A549 treated with Mapracorat at 1 μM for 4 hours (cell line): ENCODE results near the gene EIF2B4. TPM values are rescaled to one million over a fixed set of nuclear protein-coding genes. Genes with fewer than 3 reads are reported as not detected.

Source experiments
- total RNA-seq: library from RNA; stranded (reverse); fragments of 200-300 nt; extraction: Qiagen RNA extraction; gene quantifications from 5 replicates; pipeline ENCODE4 v1.2.3, GENCODE V29; 2022

Gene EIF2B4
- total RNA-seq, result 53.2 to 61.0 TPM (median 54.0 TPM) in 5 replicates

DNA sequence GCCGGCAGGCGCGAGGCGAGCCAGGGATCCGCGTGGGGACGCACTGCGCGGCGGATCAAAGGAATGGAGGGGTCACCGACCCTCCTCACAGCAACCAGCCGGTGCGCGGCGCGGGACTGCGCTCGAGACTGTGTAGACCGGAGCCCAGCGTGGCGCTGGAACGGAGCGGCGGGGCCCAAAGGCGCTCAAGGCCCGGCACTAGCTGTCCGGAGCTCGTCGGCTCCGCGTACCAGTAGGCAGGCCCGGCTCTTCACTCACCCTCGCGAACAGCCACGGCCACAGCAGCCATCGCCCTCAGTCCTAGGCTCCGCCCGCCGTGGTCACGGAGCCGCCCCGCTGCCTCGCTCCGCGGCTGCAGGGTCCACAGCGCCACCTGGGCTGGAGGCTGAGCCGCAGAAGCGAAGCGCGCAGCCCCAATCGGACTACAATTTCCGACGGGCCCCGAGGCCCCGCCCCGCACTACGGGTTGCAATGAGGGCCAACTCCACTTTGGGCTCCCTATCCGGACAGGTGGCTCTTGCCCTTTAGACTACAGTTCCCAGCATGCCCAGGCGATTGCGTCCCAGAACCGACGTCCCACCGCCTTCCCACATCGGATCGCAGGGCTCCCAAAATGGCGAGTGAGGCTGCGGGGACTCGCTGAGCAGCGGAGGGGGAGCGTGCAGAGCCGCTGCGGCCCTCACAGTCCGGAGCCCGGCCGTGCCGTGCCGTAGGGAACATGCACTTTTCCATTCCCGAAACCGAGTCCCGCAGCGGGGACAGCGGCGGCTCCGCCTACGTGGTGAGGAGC is at the start of gene EIF2B4, which contains the start of gene SNX17:
TSS of gene EIF2B4 (minus strand) at position 313 of the 790 bp plus-strand sequence. CDS start at position 289, 24 bp downstream.
TSS of gene SNX17 (plus strand) at position 591 of the 790 bp plus-strand sequence. CDS start at position 719, 128 bp downstream.

DNA sequence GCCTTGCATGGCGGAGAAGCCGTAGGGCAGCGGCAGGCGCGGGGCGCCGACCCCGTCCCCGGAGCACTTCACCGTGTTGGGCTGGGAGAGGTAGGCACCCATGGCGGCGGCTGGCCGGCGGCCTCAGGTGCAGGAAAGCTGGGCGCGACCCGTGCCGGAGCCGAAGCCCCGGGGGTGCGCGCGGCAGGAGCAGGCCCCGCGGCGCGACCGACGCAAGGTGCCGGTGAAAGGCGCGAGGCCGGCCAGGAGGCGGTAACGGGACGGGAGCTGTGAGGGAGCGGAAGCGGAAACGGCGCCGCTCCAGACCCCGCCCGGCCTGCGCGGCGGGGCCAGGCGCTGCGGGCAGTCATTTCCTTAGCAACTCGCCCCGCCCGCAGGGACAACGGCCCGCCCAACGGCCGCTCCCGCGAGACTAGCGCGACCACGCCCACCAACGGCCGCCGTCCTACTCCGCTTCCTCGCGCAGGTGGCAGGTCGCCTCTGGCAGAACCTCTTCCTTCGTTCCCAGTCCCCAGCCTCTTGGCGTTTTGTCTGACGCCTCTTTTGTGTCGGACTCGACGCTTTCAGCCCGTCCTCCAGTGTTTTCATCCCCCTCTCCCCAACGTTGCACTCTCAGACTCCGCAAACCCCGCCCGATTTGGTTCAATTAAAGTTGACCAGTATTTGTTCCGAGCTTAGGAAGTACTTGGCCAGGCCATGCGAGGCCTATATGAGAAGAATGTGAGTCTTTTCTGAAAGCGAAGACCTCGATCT is 39.4 kb upstream of the EIF2B4 start, which contains the start of gene PPM1G:
TSS of gene PPM1G (minus strand) at position 271 of the 753 bp plus-strand sequence. CDS start at position 102, 169 bp downstream.

DNA sequence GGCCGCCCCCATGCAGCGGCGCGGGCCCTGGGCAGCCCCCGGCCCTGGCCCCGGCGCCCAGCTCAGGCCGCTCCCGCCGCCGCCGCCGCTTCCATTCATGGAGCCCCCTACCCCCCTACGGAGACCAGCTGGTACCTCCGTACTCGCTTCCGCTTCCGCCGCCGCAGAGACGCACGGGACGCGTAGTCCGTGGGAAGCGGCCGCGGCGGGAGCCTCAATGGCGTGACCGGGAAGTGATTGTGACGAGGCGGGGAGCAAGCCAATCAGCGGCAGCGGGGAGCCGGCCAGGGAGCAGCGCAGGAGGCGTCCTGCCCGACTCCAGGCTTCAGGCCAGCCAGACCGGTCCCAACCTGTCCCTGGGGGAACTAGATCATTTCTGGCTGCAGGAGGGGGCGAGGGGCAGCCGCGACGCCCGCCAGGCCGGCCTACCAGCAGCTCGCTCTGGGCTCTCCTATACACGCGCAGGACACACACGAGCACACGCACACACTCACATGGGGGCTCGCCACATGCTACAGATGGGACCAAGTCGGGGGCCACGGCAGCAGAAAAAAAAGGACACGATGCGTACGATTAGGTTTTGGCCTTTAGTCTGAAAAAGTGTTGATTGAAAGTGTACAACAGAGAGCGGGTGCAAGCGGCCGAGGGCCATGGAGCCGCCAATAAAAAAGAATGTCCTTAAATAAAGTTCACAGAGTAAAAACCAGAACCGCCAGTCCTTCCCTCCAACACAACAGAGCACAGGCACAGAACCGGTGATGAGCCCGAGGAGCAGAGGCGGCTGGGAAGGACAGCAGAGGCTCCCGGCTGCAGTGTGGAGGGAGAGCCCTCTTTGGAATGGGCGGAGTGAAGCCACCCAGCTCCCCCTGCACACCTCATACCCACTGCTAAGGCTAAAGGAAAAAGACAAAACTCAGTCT is 10.7 kb upstream of the EIF2B4 start, which contains the start of gene ZNF513:
TSS of gene ZNF513 (minus strand) at position 109 of the 920 bp plus-strand sequence. CDS start 208 bp downstream, outside the sequence.

DNA sequence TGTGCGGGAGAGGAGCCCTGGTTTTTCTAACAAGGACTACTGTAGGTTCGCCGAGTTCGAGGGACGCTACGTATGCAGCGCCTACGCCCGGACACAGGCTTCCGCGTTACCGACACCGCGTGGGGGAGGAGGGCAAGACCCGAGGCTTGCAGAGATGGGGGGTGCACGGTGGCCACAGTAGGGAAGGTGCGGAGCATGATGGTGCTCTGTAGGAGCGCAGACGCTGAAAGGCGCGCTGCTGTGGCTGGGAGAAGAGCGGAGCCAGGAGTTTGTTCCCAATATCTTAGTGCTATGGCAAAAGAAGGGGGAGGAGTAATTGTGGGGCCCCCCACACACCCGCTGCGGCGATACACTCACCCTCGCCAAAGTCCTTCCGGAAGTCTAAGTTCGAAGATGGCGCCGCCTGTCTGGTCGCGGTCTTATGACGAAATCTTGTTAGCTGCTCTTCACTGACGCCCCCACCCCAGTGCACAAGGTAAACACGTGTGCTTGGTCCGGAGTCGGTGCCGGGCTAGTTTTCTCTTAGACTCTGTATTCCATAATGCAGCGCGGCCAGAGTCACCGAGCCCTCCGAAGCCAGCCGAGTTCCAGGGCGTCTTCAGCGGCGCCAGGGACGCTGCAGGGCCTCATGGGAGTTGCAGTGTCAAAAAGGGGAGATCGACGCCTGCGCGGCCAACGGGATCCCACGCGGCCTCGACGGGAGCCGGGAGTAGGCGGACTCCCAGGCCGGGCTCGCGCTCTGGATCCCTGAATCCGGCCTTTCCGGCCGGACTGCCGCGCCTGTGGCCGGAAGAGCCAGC is 13.6 kb downstream of the EIF2B4 start, which contains the start of gene GTF3C2:
TSS of gene GTF3C2 (minus strand) at position 383 of the 800 bp plus-strand sequence. CDS start 13,210 bp downstream, outside the sequence.

DNA sequence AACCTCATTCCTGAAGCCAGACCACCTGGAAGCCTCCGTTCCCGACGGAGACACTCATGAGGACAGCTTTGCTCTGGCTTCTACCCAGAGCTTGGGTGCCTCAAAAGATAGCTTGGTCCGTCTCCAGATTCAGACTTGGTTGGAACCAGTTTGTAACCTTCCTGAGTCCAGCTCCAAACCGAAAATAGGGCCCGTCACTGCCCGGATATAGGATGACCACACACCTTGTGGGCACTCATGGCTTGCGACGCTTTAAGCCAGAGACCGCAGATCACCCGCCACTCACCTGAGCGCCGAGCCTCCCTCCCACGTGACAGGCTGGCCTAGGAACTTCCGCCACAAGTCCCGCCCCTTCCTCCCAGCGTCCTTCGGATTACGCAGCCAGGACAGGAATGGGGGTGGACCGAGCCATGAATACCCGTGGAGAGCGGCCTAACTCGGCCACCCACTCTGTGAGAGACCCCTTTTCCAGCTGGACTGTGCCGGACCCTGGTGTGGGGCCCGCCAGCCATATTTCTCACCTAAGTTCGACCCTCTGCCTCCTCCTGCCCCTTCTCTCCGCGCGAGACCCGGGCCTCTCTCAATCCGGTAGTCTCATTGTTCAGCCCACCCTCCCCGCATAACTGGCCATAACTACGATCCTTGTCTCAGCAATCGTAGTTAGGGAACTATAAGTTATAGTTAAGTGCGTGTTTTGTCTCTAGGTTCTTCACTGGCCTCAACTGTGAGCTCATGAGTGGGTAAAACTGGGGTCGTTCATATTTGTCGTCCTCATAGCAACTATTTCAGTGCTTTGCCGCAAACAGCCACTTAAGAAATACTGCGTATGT is 47.2 kb downstream of the EIF2B4 start, which contains the start of gene MPV17:
TSS of gene MPV17 (minus strand) at position 332 of the 830 bp plus-strand sequence. CDS start 580 bp downstream, outside the sequence.

Other genes with a start within 250 kb of the EIF2B4 start
- 0.77 to 2.1 TPM (median 1.5 TPM) in 5 replicates for gene ABHD1, start 246.5 kb downstream of the EIF2B4 start, total RNA-seq
- gene PREB, start 235.7 kb downstream of the EIF2B4 start, total RNA-seq, result 44.7 to 60.1 TPM (median 58.3 TPM) in 5 replicates
- gene PRR30, start 230.9 kb downstream of the EIF2B4 start, total RNA-seq, result not detected in 5 replicates
- not detected in 5 replicates for gene TCF23, start 221.3 kb downstream of the EIF2B4 start, total RNA-seq
- 206 to 230 TPM (median 222 TPM) in 5 replicates for gene ATRAID, start 158.3 kb downstream of the EIF2B4 start, total RNA-seq
- gene SLC5A6, start 158.1 kb downstream of the EIF2B4 start, total RNA-seq, result 61.6 to 71.0 TPM (median 63.7 TPM) in 5 replicates
- gene CAD, start 153.0 kb downstream of the EIF2B4 start, total RNA-seq, result 51.1 to 65.2 TPM (median 61.1 TPM) in 5 replicates
- 2.1 to 4.0 TPM (median 3.3 TPM) in 5 replicates for gene SLC30A3, start 107.3 kb downstream of the EIF2B4 start, total RNA-seq
- gene DNAJC5G, start 94.9 kb downstream of the EIF2B4 start, total RNA-seq, result not detected in 5 replicates
- gene TRIM54, start 87.9 kb downstream of the EIF2B4 start, total RNA-seq, result 0.70 to 1.3 TPM (median 0.91 TPM) in 5 replicates
- gene UCN, start 61.9 kb downstream of the EIF2B4 start, total RNA-seq, result 0.30 to 2.8 TPM (median 1.4 TPM) in 5 replicates
- 76.5 to 95.8 TPM (median 85.5 TPM) in 5 replicates for gene MPV17, start 47.2 kb downstream of the EIF2B4 start, total RNA-seq
- 55.1 to 62.9 TPM (median 59.6 TPM) in 5 replicates for gene GTF3C2, start 13.6 kb downstream of the EIF2B4 start, total RNA-seq
- gene SNX17, start 278 bp upstream of the EIF2B4 start, total RNA-seq, result 134 to 145 TPM (median 142 TPM) in 5 replicates
- 9.7 to 14.7 TPM (median 13.5 TPM) in 5 replicates for gene ZNF513, start 10.4 kb upstream of the EIF2B4 start, total RNA-seq
- gene PPM1G, start 39.3 kb upstream of the EIF2B4 start, total RNA-seq, result 153 to 166 TPM (median 156 TPM) in 5 replicates
- gene NRBP1, start 58.3 kb upstream of the EIF2B4 start, total RNA-seq, result 123 to 138 TPM (median 130 TPM) in 5 replicates
- 0.22 to 0.70 TPM (median 0.42 TPM) in 4 of 5 replicates, not detected in the other for gene KRTCAP3, start 72.0 kb upstream of the EIF2B4 start, total RNA-seq
- gene IFT172, start 119.4 kb upstream of the EIF2B4 start, total RNA-seq, result 6.6 to 9.6 TPM (median 7.2 TPM) in 5 replicates
- 3.5 to 5.3 TPM (median 3.8 TPM) in 5 replicates for gene FNDC4, start 124.9 kb upstream of the EIF2B4 start, total RNA-seq
- 0.12 to 0.36 TPM (median 0.32 TPM) in 3 of 5 replicates, not detected in the others for gene GCKR, start 126.5 kb upstream of the EIF2B4 start, total RNA-seq
- gene ZNF512, start 212.7 kb upstream of the EIF2B4 start, total RNA-seq, result 14.5 to 18.6 TPM (median 16.5 TPM) in 5 replicates